NB4 (cell line): ENCODE results near the gene EML2.

Source experiments
- CTCF ChIP-seq: IDR thresholded peaks from one replicate; pipeline ENCODE4 v1.5.1; 2012; ENCODE audit warnings: low read depth, low read length
- POLR2A ChIP-seq: IDR thresholded peaks from 2 replicates; pipeline ENCODE4 v1.6.1; 2011; ENCODE audit warnings: mild to moderate bottlenecking; ENCODE audit not compliant: insufficient read length; ENCODE audit errors: extremely low read depth

- TF ChIP-seq CTCF (no peak), POLR2A (no peak)
Measured at GRCh38 chr19:45687599-45687998, 48.4 kb upstream of the EML2 start.
